ENCODE measurements around the gene ZNF701.
A peak's percentile ranks its signal among the peaks of the same experiment; 100 is the strongest.
"Not testable (repeated sequence)": the region's sequence is repeated elsewhere in the genome, so short reads cannot be mapped to it uniquely, and the experiment has no call there.

Gene ZNF701

GRCh38 chr19:52566588-52566987, 3.5 kb upstream of the ZNF701 start:
- DNase-seq, result no peak

GRCh38 chr19:52567921-52568320, 2.2 kb upstream of the ZNF701 start:
- no peak for DNase-seq

GRCh38 chr19:52569638-52569999, 468 bp upstream of the ZNF701 start:
- not testable (repeated sequence) for DNase-seq

DNA sequence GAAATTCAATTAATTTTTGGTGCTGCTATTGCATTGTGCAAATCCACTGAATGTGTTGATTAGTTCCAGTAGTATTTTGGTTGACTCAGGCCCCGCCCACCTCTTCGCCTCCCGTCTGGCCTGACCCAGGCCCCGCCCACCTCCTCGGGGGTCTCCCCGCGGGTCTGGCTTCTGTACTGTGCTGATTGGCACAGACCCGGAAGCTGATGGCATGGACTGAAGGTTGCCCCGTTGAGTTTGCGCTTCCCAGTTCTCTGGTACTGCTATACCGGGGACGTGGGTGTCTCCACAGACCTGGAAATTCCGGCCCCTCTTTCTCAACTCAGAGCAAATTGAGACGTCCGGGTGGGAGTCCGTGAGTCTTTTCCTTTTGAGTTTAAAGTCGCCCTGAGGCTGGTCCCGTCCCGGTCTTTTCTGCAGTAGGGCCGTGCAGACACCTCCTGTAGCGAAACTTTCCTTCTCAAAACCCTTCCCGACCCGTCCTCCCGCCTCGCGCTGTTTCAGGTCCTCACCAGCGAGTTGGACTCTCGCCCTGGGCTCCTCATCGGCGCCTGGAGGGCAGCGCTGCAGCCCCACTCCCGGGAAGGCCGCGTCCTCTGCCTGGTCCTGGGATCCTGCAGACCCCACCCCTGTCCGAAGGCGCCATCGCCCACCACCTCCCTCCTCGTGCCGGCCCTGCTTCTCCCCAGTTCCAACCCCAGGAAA, 14.8 kb downstream of the ZNF701 start:
- DNase-seq, result no peak

GRCh38 chr19:52585604-52586003, 15.5 kb downstream of the ZNF701 start:
- DNase-seq, result no peak

DNA sequence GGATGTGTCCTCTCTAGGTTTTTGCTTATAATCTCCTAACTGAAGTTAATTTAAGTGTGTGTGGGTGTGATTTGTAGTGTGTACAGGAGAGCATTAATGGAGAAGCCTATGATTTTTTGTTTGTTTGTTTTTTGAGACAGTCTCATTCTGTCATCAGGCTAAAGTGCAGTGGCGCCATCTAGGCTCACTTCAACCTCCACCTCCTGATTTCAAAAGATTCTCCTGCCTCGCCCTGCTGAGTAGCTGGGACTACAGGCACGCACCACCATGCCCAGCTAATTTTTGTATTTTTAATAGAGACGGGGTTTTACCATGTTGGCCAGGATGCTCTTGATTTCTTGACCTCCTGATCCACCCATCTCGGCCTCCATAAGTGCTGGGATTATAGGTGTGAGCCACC, 20.6 kb downstream of the ZNF701 start:
- peak in 1 of 2 experiments; percentile 0 for DNase-seq

GRCh38 chr19:52592301-52592700, 22.2 kb downstream of the ZNF701 start:
- peak in 1 of 2 experiments; percentile 1 for DNase-seq

DNA sequence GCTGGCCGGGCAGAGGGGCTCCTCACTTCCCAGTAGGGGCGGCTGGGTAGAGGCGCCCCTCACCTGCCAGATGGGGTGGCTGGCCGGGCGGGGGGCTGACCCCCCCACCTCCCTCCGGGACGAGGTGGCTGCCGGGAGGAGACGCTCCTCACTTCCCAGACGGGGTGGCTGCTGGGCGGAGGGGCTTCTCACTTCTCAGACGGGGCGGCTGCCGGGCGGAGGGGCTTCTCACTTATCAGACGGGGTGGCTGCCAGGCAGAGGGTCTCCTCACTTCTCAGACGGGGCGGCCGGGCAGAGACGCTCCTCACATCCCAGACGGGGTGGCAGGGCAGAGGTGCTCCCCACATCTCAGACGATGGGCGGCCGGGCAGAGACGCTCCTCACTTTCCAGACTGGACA, 23.4 kb downstream of the ZNF701 start:
- not testable (repeated sequence) for DNase-seq

DNA sequence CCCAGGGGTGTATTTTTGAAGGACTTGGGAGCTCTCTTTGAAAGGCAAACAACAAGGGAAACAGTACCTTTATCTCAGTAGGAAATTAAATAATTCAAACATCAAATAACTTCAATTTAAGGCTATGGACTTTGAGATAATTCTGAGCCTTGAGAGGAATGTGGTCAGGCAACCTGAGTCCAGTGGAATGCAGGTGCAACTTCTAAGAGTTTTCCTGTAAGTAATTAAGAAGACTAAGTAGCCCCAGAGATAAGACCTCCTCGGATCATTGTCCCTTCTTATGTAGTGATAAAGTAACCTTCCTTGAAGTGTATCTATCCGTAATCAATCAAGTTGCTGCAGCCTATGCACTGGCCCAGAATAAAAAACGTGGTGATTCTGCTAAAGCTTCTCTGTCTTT, 29.2 kb downstream of the ZNF701 start:
- no peak for DNase-seq

- peak in 1 of 2 experiments; percentile 36 for DNase-seq
Observed at GRCh38 chr19:52600639-52601024, 30.5 kb downstream of the ZNF701 start.

GRCh38 chr19:52601025-52601973, 31.2 kb downstream of the ZNF701 start:
- peak; percentile 76 to 79 for DNase-seq

- DNase-seq, result peak in 1 of 2 experiments; percentile 4
Observed at GRCh38 chr19:52601974-52602366, 31.9 kb downstream of the ZNF701 start.

DNA sequence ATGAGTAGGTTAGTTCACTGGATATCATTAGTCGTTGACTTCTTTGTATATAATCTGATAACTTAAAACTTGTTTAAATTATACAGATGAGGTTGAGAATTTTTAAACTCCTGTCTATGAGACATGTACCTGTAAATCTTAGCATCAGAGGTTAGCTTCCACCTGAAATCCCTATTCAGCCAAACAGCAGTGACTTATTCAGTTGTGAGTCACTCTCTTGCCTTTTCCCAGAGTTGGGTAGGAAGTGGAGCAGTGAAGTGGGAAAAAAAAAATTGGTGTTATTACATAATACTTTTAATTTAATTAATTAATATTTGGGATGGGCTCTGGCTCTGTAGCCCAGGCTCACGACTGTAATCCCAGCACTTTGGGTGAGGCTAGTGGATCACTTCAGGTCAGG, 32.9 kb downstream of the ZNF701 start:
- DNase-seq, result no peak

DNA sequence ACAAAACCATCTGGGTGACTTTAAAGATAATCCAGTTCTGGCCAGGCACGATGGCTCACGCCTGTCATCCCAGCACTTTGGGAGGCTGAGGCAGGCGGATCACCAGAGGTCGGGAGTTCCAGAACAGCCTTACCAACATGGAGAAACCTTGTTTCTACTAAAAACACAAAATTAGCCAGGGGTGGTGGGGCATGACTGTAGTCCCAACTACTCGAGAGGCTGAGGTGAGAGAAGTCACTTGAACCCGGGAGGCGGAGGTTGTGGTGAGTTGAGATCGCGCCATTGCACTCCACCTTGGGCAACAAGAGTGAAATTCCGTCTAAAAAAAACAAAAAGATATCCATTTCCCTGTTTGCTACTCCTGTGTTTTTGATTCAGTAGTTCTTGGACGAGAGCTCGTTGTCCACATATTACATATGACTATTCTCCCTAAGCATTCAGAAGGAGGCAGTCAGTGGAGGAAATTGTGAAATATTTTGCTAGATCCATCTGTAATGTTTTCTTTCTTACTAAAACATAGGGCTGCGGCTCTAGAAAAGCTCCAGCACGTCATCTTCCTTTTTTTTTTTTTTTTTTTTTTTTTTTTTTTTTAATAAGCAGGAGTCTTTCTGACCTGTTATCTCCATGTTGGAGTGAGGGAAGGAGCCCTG, 33.6 kb downstream of the ZNF701 start:
- peak; percentile 31 to 55 for DNase-seq

- no peak for DNase-seq
Observed at GRCh38 chr19:52613299-52613906, 43.3 kb downstream of the ZNF701 start.

- DNase-seq, result no peak
Observed at GRCh38 chr19:52621376-52621775, 51.3 kb downstream of the ZNF701 start.

- no peak for DNase-seq
Observed at GRCh38 chr19:52622261-52622660, 52.2 kb downstream of the ZNF701 start.

DNA sequence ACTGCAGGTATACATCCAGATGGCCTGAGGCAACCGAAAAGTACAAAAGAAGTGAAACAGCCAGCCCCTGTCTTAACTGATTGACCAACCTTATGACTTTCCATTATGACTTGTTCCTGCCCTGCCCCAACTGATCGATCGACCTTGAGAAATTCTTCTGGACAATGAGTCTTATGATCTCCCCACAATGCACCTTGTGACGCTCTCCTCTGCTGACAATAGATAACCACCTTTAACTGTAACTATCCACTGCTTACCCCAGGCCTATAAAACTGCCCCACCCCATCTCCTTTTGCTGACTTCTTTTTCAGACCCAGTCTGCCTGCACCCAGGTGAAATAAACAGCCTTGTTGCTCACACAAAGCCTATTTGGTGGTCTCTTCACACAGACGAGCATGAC, 56.8 kb downstream of the ZNF701 start:
- no peak for DNase-seq

- DNase-seq, result not testable (repeated sequence)
Observed at GRCh38 chr19:52627441-52627840, 57.4 kb downstream of the ZNF701 start.

DNA sequence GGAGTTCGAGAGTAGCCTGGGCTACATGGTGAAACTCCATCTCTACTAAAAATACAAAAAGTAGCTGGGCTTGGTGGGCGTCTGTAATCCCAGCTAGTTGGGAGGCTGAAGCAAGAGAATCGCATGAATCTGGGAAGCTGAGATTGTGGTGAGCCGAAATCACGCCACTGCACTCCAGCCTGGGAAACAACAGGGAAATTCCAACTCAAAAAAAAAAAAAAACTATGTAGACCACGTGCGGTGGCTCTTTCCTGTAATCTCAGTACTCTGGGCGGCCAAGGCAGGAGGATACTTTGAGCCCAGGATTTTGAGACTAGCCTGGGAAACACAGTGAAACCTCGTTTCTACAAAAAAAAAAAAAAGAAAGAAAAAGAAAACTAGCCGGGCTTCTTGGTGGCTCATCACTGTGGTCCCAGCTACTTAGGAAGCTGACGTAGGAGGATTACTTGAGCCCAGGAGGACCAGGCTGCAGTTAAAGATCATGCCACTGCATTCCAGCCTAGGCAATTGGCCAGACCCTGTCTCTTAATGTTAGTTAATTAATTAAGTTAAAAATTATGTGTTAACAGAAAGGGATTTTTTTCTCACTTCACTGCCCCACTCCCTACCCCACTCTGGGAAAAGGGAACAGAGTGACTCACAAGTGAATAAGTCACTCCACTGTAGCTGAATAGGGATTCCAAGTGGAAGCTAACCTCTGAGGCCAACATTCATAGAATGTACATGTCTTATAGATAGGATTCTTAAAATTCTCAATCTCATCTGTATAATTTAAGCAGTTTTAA, 65.9 kb downstream of the ZNF701 start:
- no peak for DNase-seq
